Measurements from ENCODE around the gene LANCL3. TPM values are rescaled to one million over a fixed set of nuclear protein-coding genes. Genes with fewer than 3 reads are reported as not detected.
"Not testable (repeated sequence)": the region's sequence is repeated elsewhere in the genome, so short reads cannot be mapped to it uniquely, and the experiment has no call there.

LANCL3 gene
- 0.75 TPM for total RNA-seq
- long read RNA-seq, partial matches to known transcripts, result 0 of 1 reads
- long read RNA-seq, other reads (novel, unspliced or antisense), result 1 of 1 reads

- intact Hi-C loops (cut with DNase I); DNase-seq (ENCODE audit: low spot score): not testable (repeated sequence)
Measured at GRCh38 chrX:37571426-37572107, at the start of gene LANCL3. Gene LANCL3 (plus strand): TSS chrX:37571661. CDS start chrX:37571871, 210 bp downstream.

- DNase-seq (ENCODE audit: low spot score); intact Hi-C loops (cut with DNase I): not testable (repeated sequence)
Measured at GRCh38 chrX:37523673-37524072, 47.8 kb upstream of the LANCL3 start.

GRCh38 chrX:37541991-37542390 is 29.5 kb upstream of the LANCL3 start:
- intact Hi-C loops (cut with DNase I), result no loop called here
- no peak for DNase-seq (ENCODE audit: low spot score)

- DNase-seq (ENCODE audit: low spot score), result no peak
- intact Hi-C loops (cut with DNase I), result no loop called here
Measured at GRCh38 chrX:37542791-37543190, 28.7 kb upstream of the LANCL3 start.

GRCh38 chrX:37543324-37543723 is 28.1 kb upstream of the LANCL3 start:
- DNase-seq (ENCODE audit: low spot score), result no peak
- intact Hi-C loops (cut with DNase I), result no loop called here

- intact Hi-C loops (cut with DNase I); DNase-seq (ENCODE audit: low spot score): not testable (repeated sequence)
Measured at GRCh38 chrX:37544531-37544930, 26.9 kb upstream of the LANCL3 start.

GRCh38 chrX:37545066-37545465 is 26.4 kb upstream of the LANCL3 start:
- intact Hi-C loops (cut with DNase I), result no loop called here

GRCh38 chrX:37549619-37550018 is 21.8 kb upstream of the LANCL3 start:
- intact Hi-C loops (cut with DNase I); DNase-seq (ENCODE audit: low spot score): not testable (repeated sequence)

More at GRCh38 chrX:37545066-37545465, 26.4 kb upstream of the LANCL3 start:
- no peak for DNase-seq (ENCODE audit: low spot score)

GRCh38 chrX:37553476-37553875 is 18.0 kb upstream of the LANCL3 start:
- no peak for DNase-seq (ENCODE audit: low spot score)

GRCh38 chrX:37565254-37565653 is 6.2 kb upstream of the LANCL3 start:
- intact Hi-C loops (cut with DNase I); DNase-seq (ENCODE audit: low spot score): not testable (repeated sequence)

More at GRCh38 chrX:37553476-37553875, 18.0 kb upstream of the LANCL3 start:
- intact Hi-C loops (cut with DNase I), result no loop called here

- intact Hi-C loops (cut with DNase I), result not testable (repeated sequence)
Measured at GRCh38 chrX:37570349-37570748, 1.1 kb upstream of the LANCL3 start.

GRCh38 chrX:37572108-37572587 is 687 bp downstream of the LANCL3 start:
- intact Hi-C loops (cut with DNase I); DNase-seq (ENCODE audit: low spot score): not testable (repeated sequence)

More at GRCh38 chrX:37570349-37570748, 1.1 kb upstream of the LANCL3 start:
- DNase-seq (ENCODE audit: low spot score), result not testable (repeated sequence)

- intact Hi-C loops (cut with DNase I); DNase-seq (ENCODE audit: low spot score): not testable (repeated sequence)
Measured at GRCh38 chrX:37573121-37573520, 1.7 kb downstream of the LANCL3 start.

- DNase-seq (ENCODE audit: low spot score), result no peak
- intact Hi-C loops (cut with DNase I), result no loop called here
Measured at GRCh38 chrX:37578045-37578444, 6.6 kb downstream of the LANCL3 start.

GRCh38 chrX:37580080-37580479 is 8.6 kb downstream of the LANCL3 start:
- intact Hi-C loops (cut with DNase I), result no loop called here
- no peak for DNase-seq (ENCODE audit: low spot score)

GRCh38 chrX:37587337-37587736 is 15.9 kb downstream of the LANCL3 start:
- intact Hi-C loops (cut with DNase I), result not testable (repeated sequence)

GRCh38 chrX:37590047-37590446 is 18.6 kb downstream of the LANCL3 start:
- DNase-seq (ENCODE audit: low spot score), result no peak
- intact Hi-C loops (cut with DNase I), result no loop called here

More at GRCh38 chrX:37587337-37587736, 15.9 kb downstream of the LANCL3 start:
- DNase-seq (ENCODE audit: low spot score), result not testable (repeated sequence)

- DNase-seq (ENCODE audit: low spot score), result no peak
- intact Hi-C loops (cut with DNase I), result no loop called here
Measured at GRCh38 chrX:37594755-37595382, 23.4 kb downstream of the LANCL3 start.

GRCh38 chrX:37599729-37600128 is 28.3 kb downstream of the LANCL3 start:
- intact Hi-C loops (cut with DNase I), result no loop called here
- no peak for DNase-seq (ENCODE audit: low spot score)

GRCh38 chrX:37603938-37604409 is 32.5 kb downstream of the LANCL3 start:
- intact Hi-C loops (cut with DNase I), result no loop called here
- no peak for DNase-seq (ENCODE audit: low spot score)

All from cardiac septum (tissue), 1 donor.